GM18873 (cell line): ENCODE results near the gene TNFRSF8.
"Not testable (repeated sequence)": the region's sequence is repeated elsewhere in the genome, so short reads cannot be mapped to it uniquely, and the experiment has no call there.

Experiments
- ATAC-seq: cut with Tn5 transposase; IDR thresholded peaks from one replicate; pipeline ENCODE4 v1.9.1; 2021; ENCODE audit warnings: mild to moderate bottlenecking, moderate library complexity, moderate number of reproducible peaks; ENCODE audit not compliant: unreplicated experiment, low FRiP score

TNFRSF8 gene

GRCh38 chr1:12063141-12064072, at the start of gene TNFRSF8:
Gene TNFRSF8, plus strand, starts transcription at chr1:12063303. Its CDS starts 296 bp downstream, at chr1:12063599.
- no peak for ATAC-seq

DNA sequence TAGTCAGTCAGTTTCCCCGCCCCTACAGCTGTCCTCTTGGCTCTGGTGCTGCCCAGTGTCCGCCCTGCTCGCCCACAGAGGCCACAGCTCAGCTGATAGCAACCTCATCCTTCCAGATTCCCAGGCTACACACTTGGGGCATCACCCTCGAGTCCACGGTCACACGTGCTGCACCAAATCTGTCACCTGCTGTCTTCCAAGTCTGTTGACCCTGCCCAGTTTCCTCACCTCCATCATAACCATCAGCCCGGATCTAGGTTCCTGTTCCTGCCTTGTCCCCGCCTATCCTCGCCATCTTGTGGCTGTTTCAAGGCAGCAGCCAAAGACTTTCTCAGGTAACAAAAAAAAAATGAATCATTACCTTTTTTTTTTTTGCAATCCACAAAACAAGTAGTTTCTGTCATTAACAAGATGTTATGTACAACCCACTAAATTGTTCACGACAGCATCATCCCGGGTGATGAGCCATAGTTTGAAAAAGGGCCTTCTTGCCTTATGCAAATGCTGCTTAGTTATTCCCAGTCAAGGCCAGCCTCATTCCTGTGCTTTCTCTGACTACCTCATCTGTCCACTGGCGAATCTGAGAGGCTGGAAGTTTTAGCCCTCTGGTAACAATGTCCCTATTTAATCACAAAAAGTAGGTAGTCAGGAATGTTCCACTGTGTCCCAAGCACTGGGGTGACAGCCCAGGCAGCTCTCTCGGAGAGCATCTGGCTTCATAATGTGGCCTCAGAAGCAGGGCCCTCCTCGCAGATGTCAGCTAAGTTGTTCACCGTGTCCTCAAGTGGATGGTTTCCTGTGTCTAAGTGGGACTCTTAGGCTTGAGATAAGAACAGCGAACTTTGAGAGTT, 48.7 kb upstream of the TNFRSF8 start:
- ATAC-seq, result no peak

GRCh38 chr1:12015001-12015491, 48.1 kb upstream of the TNFRSF8 start:
- no peak for ATAC-seq

DNA sequence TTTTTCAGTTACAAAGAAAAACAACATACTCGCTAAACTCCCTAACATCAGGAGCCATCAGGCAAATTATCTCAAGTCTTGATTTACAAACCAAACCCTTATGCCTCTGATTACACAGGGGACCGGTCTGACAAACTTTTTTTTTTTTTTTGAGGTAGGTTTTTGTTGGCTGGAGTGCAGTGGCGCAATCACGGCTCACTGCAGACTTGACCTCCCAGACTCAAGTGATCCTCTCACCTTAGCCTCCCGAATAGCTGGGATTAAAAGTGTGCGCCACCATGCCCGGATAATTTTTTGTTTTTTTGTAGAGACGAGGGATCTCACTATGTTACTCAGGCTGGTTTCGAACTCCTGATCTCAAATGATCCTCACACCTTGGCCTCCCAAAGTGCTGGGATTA, 47.6 kb upstream of the TNFRSF8 start:
- no peak for ATAC-seq

- ATAC-seq, result no peak
Measured at GRCh38 chr1:12016182-12016581, 46.9 kb upstream of the TNFRSF8 start.

- no peak for ATAC-seq
Measured at GRCh38 chr1:12019858-12020509, 43.1 kb upstream of the TNFRSF8 start.

GRCh38 chr1:12021616-12022015, 41.5 kb upstream of the TNFRSF8 start:
- ATAC-seq, result no peak

- no peak for ATAC-seq
Measured at GRCh38 chr1:12022036-12022435, 41.1 kb upstream of the TNFRSF8 start.

- no peak for ATAC-seq
Measured at GRCh38 chr1:12026586-12026985, 36.5 kb upstream of the TNFRSF8 start.

DNA sequence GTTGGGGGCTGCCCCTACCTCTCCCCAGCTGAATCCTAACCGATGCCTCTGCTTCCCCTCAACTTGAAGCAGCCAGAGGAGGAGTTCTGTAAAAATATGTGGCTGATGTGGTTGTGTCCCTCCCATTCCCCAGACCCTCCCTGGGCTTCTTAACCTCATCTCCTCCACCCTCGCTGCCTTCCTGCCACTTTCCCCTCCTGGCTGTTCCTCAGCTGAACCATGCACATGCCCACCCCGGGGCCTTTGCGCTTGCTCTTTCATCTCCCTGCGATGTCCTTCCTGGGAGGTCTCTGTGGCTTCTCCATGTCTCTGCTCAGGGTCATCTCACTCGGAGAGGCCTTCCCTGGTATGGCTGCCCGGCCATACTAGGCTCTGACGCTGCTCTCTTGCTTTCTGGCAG, 34.9 kb upstream of the TNFRSF8 start:
- ATAC-seq, result no peak

DNA sequence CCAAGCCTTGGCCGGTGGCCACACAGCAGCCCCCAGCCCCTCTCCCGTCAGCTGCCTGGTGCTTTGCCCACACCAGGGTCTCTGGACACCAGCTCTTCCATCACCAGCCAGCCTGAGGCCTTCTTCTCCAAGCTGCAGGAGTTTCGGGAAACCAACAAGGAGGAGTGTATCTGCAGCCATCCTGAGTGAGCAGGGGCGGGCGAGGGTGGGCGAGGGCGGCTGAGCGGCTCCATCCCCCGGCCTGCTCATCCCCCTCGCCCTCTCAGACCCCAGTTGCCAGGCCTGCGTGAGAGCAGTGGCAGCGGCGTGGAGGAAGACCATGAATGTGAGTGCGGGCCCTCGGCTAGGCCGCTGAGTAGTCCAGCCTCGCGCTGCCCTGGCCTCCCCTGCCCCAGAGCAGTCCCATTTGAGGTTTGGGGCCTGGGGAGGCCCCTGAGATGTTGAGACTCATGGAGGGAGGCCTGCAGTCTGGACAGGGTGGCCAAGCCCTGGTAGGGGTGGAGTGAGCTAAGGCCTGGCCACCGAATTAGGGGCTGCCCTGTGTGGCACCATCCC, 34.1 kb upstream of the TNFRSF8 start:
- ATAC-seq, result no peak

DNA sequence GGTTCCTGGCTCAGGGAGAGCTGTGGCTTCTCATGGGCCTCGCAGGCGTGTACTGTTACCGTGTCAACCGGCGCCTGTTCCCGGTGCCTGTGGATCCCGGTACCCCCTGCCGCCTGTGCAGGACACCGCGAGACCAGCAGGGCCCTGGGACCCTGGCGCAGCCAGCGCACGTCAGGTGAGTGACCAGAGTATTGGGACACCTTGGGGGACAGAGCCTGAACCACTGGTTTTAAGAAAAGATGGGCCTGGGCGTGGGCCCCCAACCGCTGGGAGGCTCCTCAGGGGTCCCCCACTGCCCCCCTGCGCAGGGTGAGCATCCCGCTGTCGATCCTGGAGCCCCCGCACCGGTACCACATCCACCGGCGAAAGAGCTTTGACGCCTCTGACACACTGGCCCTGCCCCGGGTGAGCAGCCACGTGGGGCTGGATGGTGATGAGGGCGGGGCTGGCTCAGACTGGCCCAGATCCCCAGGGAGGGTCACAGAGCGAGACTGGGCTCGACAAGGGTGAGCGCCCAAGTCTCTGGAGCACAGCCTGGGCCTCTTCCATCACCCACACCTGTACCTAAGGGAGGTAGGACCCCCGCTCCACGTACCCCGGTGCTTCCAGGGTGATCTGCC, 33.3 kb upstream of the TNFRSF8 start:
- no peak for ATAC-seq

GRCh38 chr1:12031039-12031980, 31.8 kb upstream of the TNFRSF8 start:
- no peak for ATAC-seq

DNA sequence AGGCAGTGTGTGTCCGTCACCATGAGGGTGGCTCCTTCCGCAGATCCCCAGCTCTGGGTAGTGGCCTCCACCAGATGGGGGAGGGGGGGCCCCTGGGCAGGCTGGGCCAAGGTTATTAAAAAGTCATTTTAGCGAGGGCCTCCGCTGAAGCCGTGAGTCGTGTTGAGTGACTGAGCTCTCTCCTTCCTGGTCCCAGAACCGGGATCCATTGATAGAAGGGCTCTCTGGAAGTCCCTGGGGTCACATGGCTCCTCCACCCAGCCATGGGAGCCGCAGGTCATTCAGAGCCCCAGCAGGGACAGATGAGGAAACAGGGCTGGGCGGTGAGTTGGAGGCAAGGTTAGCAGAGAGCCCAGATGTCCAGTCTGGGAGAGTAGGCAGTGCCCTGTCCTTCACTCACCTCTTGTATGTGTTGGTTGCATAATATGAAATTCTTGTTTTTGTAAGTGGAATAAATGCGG, 30.9 kb upstream of the TNFRSF8 start:
- no peak for ATAC-seq

DNA sequence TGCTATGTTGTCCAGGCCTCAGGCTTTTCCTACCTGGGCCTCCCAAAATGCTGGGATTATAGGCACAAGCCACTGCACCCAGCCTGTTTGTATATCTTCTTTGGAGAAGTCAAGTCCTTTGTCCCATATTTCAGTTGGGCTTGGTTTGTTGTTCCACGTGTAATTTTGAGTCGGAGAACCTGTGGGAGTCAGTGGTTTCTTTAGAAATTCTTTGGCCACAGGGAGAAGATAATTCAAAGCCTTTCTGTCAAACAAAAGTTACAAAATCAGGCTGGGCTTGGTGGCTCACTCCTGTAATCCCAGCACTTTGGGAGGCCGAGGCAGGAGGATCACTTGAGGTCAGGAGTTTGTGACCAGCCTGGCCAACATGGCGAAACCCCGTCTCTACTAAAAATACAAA, 29.7 kb upstream of the TNFRSF8 start:
- ATAC-seq, result not testable (repeated sequence)

- no peak for ATAC-seq
Measured at GRCh38 chr1:12034381-12034801, 28.7 kb upstream of the TNFRSF8 start.

GRCh38 chr1:12035312-12035711, 27.8 kb upstream of the TNFRSF8 start:
- no peak for ATAC-seq

DNA sequence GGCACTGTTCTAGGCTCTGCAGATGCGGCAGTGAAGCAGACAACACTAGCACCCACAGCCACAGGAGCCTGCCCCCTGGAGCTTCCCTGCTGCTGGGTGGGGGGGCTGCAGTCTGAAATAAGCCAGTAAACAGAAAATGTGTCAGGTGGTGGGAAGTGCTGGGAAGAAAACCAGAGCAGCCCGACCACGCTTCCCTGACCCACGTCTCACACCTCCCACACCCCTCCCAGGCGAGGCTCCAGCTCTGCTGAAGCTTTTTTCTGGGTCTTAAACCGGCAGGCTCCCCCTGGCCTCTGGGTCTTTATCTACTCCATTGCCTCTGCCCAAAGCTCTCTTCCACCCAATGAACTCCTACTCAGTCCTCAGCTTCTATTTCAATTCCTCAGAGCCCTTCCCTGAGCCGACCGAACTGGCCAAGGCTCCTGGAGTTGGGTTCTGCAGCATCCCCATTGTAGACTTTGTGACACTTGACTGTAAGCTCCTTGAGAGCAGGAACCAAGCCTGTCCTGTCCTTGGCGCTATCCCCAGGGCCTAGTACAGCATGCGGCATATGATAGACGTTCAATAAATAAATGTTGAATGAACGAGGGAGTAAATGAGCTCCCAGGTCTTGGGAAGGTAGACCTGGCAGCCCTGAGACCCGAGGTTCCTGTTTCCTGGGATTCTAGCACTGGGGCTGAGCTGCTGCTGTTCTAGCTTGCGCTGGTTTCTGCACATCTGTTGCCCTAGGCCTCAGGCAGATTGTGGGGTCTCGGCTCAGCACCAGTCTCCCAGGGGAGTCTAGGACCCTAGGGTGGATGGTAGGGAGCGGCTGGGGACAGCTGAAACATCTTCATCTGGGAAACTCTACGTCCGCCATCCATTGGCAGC, 25.4 kb upstream of the TNFRSF8 start:
- no peak for ATAC-seq
